ENCODE data around the gene ATG4C.

ATG4C gene

GRCh38 chr1:62841587-62842169 lies 57.7 kb downstream of the ATG4C start:
- DNase-seq, result peak in 2 of 5 experiments; percentile 2 to 51

GRCh38 chr1:62844030-62844429 lies 60.1 kb downstream of the ATG4C start:
- no peak for DNase-seq

GRCh38 chr1:62849031-62849430 lies 65.1 kb downstream of the ATG4C start:
- no peak for DNase-seq

- no peak for DNase-seq
Measured at GRCh38 chr1:62852253-62852652, 68.3 kb downstream of the ATG4C start.

GRCh38 chr1:62856960-62857359 lies 73.0 kb downstream of the ATG4C start:
- DNase-seq, result no peak

- no peak for DNase-seq
Measured at GRCh38 chr1:62869217-62869754, 85.4 kb downstream of the ATG4C start.

GRCh38 chr1:62870148-62870547 lies 86.2 kb downstream of the ATG4C start:
- no peak for DNase-seq

GRCh38 chr1:62875676-62876075 lies 91.7 kb downstream of the ATG4C start:
- DNase-seq, result no peak

GRCh38 chr1:62876535-62876934 lies 92.6 kb downstream of the ATG4C start:
- no peak for DNase-seq

GRCh38 chr1:62877579-62877978 lies 93.6 kb downstream of the ATG4C start:
- no peak for DNase-seq

- DNase-seq, result no peak
Measured at GRCh38 chr1:62879962-62880361, 96.0 kb downstream of the ATG4C start.

- DNase-seq, result no peak
Measured at GRCh38 chr1:62882201-62883104, 98.5 kb downstream of the ATG4C start.

GRCh38 chr1:62884156-62884740 lies 100.3 kb downstream of the ATG4C start:
- no peak for DNase-seq

- DNase-seq, result no peak
Measured at GRCh38 chr1:62887799-62888507, 104.0 kb downstream of the ATG4C start.

GRCh38 chr1:62891956-62892562 lies 108.1 kb downstream of the ATG4C start:
- no peak for DNase-seq

GRCh38 chr1:62897788-62898187 lies 113.9 kb downstream of the ATG4C start:
- DNase-seq, result no peak

GRCh38 chr1:62900566-62900965 lies 116.6 kb downstream of the ATG4C start:
- DNase-seq, result no peak

- no peak for DNase-seq
Measured at GRCh38 chr1:62901650-62902049, 117.7 kb downstream of the ATG4C start.

GRCh38 chr1:62903522-62903921 lies 119.6 kb downstream of the ATG4C start:
- DNase-seq, result no peak

GRCh38 chr1:62903982-62904855 lies 120.3 kb downstream of the ATG4C start:
- DNase-seq, result no peak

- no peak for DNase-seq
Measured at GRCh38 chr1:62904856-62905225, 120.9 kb downstream of the ATG4C start.

- no peak for DNase-seq
Measured at GRCh38 chr1:62905309-62905708, 121.4 kb downstream of the ATG4C start.
